Measurements from ENCODE around the gene MAFF.

The MAFF gene

GRCh38 chr22:38205261-38206128 is 3.7 kb downstream of the MAFF start:
- DNase-seq, result no peak

GRCh38 chr22:38207898-38208432 is 6.2 kb downstream of the MAFF start:
- DNase-seq, result no peak

- DNase-seq, result no peak
These were observed 6.8 kb downstream of the MAFF start for GRCh38 chr22:38208551-38208968.

GRCh38 chr22:38211556-38211955 is 9.8 kb downstream of the MAFF start:
- DNase-seq, result no peak

- DNase-seq, result no peak
These were observed 10.6 kb downstream of the MAFF start for GRCh38 chr22:38212442-38212841.

- DNase-seq, result peak in 1 of 2 donors; percentile 36
These were observed 11.7 kb downstream of the MAFF start for GRCh38 chr22:38213319-38213989.

- no peak for DNase-seq
These were observed 12.2 kb downstream of the MAFF start for GRCh38 chr22:38213990-38214301.

- DNase-seq, result peak; percentile 81 to 88
These were observed 12.7 kb downstream of the MAFF start for GRCh38 chr22:38214302-38215056.

GRCh38 chr22:38215156-38216038 is 13.6 kb downstream of the MAFF start:
- DNase-seq, result no peak

- peak; percentile 53 to 70 for DNase-seq
These were observed 17.1 kb downstream of the MAFF start for GRCh38 chr22:38218661-38219622.

GRCh38 chr22:38219632-38220031 is 17.8 kb downstream of the MAFF start:
- DNase-seq, result no peak

GRCh38 chr22:38220163-38220562 is 18.4 kb downstream of the MAFF start:
- DNase-seq, result no peak

GRCh38 chr22:38220653-38221386 is 19.0 kb downstream of the MAFF start:
- DNase-seq, result no peak

GRCh38 chr22:38221407-38221806 is 19.6 kb downstream of the MAFF start:
- DNase-seq, result no peak

GRCh38 chr22:38221908-38222796 is 20.4 kb downstream of the MAFF start:
- no peak for DNase-seq

GRCh38 chr22:38222797-38223119 is 21.0 kb downstream of the MAFF start:
- no peak for DNase-seq

GRCh38 chr22:38223289-38223960 is 21.6 kb downstream of the MAFF start:
- no peak for DNase-seq

- no peak for DNase-seq
These were observed 25.3 kb downstream of the MAFF start for GRCh38 chr22:38226853-38227649.

All from CD4-positive, alpha-beta T cell treated with Interleukin-1 beta for 1 hour (primary cell).